GM21723 (cell line): Measurements from ENCODE around the gene PSTPIP2.
"Not testable (repeated sequence)": the region's sequence is repeated elsewhere in the genome, so short reads cannot be mapped to it uniquely, and the experiment has no call there.

ENCODE experiments used
- ATAC-seq: cut with Tn5 transposase; IDR thresholded peaks from one replicate; pipeline ENCODE4 v1.9.1; 2021; ENCODE audit warnings: mild to moderate bottlenecking, moderate library complexity; ENCODE audit not compliant: unreplicated experiment

PSTPIP2 gene

DNA sequence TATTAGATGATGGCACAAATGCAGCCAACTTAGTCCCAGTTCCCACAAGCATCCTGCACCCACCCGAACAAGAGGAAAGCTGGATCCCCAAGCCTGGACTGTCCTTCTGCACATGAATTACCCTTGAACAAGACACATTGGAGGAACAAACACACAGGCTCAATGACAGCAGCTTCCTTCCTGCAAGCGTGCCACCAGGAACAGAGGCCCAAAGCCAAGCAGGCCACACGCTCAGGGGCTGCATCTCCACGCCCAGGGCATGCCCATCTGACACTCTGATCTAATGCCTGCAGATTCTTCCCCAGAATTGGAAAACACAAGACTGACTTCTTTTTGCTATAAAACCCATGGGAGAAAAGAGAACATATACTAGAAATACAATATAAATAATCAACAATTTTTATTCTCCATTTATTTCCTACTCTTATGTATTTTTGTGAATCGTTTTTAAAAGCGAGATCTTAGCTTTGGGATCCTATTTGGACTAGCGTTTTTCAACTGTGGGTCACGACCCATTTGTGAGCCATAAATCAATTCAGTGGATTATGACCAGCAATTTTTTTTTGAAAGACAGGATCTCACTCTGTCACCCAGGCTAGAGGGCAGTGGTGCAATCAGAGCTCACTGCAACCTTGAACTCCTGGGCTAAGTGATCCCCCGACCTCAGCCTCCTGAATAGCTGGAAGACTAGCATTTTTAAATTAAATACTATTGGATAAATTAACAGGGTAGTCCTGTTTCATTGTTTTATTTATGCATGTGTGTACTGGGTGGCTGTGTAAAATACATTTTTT lies 34.4 kb downstream of the PSTPIP2 start:
- no peak for ATAC-seq

DNA sequence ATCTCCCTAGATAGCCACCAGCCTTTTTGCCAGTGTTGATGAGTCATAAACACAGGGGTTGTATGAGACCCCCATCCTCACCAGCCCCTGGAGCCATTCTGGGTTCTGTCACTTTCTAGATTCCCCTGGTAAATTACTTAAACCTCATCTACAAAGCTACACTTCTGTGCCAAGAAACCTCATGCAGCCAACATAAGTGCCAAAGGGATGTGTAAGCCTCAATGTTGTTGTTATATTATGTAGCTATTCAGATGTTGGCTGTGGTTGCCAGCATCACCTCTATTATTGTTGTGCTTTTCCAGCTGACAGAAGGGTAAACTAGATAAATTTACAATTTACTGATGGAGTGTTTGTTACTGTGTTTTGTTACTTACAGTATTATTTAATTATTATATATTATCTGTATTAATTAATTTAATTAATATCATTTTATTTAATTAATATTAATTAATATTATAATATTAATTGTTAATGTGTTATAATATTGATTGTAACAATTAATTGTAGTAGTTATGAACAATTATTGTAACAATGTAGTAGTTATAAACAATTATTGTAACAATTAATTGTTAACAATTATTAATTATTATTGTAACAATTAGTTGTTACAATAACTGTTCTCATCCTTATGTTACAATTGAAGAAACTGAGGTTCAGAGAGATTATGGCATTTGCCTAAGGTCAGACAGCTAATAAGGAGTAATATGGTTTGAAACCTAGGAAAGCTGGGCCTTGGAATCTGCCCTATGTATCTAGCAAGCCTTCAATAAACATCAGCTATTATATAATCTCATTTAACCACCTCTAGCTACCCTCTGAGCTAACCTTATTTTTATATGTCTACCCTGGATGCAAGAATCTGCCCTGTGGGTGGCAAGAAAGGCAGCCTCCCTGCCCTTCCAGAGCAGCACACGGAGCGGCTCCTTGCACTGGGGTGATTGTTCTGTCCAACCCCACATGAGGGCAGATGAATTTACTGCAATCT lies 36.1 kb downstream of the PSTPIP2 start:
- ATAC-seq = no peak

DNA sequence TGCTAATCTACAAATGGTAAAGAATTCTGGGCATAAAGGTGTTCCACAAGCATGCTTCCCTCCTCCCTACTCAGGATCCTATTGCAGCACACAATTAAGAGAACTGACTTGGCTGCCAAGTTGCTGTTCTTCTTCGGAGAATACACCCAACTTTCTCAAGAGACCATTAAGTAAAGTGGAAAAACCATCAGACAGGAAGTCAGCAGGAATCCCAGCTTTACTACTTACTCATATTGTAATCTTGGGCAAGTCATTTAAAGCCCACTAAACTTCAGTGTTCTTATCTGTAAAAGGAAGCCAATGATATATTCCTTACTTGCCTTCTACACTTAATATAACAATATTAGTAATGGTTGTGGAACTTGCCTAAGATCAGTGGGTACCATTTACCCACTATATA lies 37.8 kb downstream of the PSTPIP2 start:
- ATAC-seq = no peak

GRCh38 chr18:46031741-46032140 lies 40.3 kb downstream of the PSTPIP2 start:
- ATAC-seq = no peak

DNA sequence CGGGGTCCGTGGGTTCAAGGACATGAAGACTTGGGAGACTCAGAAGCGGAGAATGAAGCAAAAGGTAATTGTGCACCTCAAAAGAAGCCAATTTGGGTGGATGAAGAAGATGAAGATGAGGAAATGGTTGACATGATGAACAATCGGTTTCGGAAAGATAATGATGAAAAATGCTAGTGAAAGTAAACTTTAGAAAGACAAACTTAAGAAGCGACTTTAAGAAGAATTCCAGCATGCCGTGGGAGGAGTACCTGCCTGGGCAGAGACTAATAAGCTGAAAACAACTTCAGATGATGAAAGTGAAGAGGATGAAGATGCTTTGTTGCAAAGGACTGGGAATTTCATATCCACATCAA lies 43.5 kb downstream of the PSTPIP2 start:
- no peak for ATAC-seq

GRCh38 chr18:46019936-46020335 lies 52.1 kb downstream of the PSTPIP2 start:
- no peak for ATAC-seq

GRCh38 chr18:46013484-46014189 lies 58.4 kb downstream of the PSTPIP2 start:
- peak; percentile 55 for ATAC-seq

- ATAC-seq = no peak
These were observed 61.4 kb downstream of the PSTPIP2 start for GRCh38 chr18:46010676-46011075.

DNA sequence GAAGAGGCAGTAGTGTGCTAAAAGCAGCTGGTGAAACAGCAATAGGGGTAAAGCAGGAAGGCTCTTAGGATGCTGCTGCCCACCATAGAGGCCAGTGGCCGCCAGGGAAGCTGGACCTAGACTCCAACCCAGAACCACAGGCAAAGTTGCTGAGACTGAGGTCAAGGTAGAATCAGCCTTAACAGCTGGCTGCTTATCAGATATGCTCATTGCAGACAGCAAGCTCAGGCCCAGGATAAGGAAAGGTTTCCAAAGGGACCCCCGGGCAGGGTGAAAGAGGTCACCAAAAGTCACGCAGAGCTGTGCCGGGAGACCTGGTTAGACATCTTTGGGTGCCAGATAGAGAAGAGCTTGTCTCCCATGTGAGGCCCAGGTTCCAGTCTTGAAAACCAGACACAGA lies 62.0 kb downstream of the PSTPIP2 start:
- no peak for ATAC-seq

DNA sequence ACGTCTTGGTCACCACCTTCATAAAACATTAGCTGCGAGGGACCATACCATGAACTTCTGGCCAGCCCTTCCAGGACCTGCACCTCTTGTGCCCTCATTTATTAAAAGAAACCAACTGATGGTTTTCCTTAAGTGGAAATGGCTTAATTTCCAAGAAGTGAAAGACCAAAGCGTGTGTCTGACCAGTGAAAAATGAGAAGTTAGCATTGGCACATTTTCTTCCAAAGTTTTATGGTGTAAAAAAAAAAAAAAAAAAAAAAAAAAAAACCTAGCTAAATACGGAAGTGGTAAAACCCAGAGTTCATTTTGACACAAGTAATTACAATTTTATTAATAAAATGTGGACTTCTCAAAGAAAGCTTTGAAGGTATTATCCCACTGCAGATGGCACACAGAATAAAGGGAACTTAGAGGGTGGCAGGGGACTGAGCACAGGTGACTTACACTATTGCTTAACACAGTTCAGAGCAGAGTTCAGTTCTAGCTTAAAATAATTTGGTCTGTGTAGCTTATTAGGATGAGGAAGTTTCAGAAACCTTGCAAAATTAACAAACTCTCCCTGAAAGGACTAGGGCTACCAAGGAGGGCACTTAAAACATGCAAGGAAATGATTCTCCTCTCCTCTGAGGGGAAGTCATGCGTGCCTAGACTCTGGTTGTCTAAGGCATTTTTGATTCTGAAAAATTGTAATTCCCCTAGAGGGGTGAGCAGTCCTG lies 62.8 kb downstream of the PSTPIP2 start:
- ATAC-seq = no peak

GRCh38 chr18:46008531-46008930 lies 63.5 kb downstream of the PSTPIP2 start:
- ATAC-seq = no peak

DNA sequence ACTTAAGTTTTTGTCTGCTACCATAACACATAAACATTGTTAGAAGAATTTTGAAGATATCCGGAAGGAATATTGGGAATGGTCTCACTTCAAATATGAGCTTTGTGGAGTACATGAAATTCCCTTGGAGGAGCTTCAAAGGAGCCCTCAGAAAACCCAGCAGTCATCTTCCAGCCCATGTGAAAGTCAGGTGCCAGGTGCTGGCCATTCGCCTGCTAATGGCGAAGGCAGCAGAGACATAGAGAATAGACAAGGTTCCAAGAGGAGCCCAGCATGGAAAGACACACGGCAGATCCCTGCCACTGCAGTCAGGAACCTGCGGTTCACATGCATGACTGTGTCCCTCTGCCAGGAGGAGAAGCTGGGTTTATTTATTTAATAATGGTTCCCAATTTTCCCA lies 64.9 kb downstream of the PSTPIP2 start:
- no peak for ATAC-seq

DNA sequence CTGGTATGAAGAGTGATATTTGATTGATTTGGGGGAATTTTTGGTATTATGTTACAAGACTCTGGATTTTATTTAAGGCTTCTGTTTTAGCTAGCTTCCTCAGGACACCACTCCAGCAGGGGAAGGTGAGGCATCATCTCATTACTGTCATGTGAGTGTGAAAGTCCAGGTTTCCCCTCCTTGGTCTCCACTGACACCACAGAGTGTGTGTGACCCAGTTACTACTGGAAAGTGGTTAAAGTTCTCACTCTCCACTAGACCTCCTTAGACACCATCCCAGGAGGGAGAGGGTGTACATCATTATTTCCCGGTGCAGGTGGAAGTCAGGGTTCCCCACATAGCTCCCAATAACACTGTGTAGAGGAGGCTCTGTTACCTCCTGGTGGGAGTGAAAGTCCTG lies 69.1 kb downstream of the PSTPIP2 start:
- no peak for ATAC-seq

DNA sequence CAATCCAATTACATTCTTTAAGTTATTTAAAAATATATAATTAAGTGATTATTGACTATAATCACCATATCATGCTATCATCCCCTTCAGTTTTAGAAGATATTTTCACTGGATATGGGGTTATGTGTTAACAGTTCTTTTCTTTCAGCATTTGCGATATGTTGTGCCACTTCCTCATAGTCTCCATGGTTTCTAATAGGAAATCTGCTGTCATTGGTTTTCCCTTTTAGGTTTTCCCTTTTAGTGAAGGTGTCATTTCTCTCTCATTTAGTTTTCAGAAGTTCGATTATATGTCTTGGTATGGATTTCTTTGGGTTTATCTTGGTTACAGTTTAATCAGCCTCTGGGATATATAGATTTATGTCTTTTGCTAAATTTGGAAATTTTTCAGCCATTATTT lies 70.2 kb downstream of the PSTPIP2 start:
- ATAC-seq = no peak

DNA sequence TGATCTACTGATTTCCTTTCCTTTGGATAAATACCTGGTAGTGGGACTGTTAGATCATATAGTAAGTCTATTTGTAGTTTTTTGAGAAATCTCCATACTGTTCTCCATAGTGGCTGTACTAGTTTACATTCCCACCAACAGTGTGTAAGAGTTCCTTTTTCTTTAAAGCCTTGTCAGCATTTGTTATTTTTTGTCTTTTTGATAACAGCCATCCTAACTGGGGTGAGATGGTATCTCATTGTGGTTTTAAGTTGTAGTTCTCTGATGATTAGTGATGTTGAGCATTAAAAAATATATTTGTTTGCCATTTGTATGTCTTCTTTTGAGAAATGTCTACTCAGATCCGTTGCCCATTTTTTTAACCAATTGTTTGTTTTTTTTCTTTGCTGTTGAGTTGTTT lies 71.0 kb downstream of the PSTPIP2 start:
- ATAC-seq = no peak

GRCh38 chr18:45999536-45999935 lies 72.5 kb downstream of the PSTPIP2 start:
- ATAC-seq = no peak

GRCh38 chr18:45998244-45998643 lies 73.8 kb downstream of the PSTPIP2 start:
- ATAC-seq = no peak

DNA sequence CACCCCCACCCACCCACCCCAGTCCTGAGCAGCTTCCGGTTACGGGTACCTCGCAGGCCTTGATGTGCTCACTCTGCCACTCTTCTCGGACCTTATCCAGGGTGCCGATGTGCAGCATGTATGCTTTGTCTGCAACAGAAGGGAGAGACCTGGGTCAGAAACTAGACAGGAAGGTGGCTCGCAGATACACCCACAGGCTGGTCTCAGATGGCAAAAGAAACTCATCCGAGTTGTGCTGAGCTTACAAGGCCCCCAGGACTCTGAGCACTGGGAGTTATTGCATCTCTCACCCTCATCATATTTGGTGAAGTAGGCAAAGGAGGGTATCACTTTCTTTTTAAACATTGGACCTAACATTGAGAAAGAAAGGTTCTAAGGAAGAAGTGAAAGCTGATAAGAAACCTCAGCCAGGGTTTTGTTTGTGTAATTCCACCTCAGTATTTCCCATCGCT lies 74.3 kb downstream of the PSTPIP2 start:
- no peak for ATAC-seq

- ATAC-seq = no peak
These were observed 76.6 kb downstream of the PSTPIP2 start for GRCh38 chr18:45995461-45995860.

- no peak for ATAC-seq
These were observed 78.6 kb downstream of the PSTPIP2 start for GRCh38 chr18:45993438-45993837.

DNA sequence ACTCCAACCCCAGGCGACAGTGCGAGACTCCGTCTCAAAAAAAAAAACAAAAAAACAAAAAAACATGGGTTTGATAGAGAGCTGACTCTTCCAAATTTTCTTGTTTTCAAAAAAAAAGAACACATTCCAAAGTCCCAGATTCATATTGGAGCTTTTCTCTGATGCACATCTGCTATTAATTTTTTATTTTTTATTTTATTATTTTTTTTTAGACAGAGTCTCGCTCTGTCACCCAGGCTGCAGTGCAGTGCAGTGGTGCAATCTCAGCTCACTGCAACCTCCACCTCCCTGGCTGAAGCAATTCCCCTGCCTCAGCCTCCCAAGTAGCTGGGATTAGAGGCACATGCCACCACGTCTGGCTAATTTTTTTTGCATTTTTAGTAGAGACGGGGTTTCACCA lies 79.5 kb downstream of the PSTPIP2 start:
- not testable (repeated sequence) for ATAC-seq
